Activated CD4-positive, alpha-beta T cell treated with anti-CD3 and anti-CD28 coated beads for 36 hours (primary cell): ENCODE results near the gene FBXO9. TPM values are rescaled to one million over a fixed set of nuclear protein-coding genes. Genes with fewer than 3 reads are reported as not detected.

Experiments
- ATAC-seq: fragments of 200-7000 bp; cut with Tn5 transposase; one replicate; pipeline ENCODE4 v1.10.0; 2021; ENCODE audit warnings: mild to moderate bottlenecking, moderate library complexity
- CTCF ChIA-PET: fragments of 350-600 bp; sonication (Branson Sonifier 250); formaldehyde crosslinking; loops from one replicate; lab custom pipeline; 2021; ENCODE audit warnings: antibody characterized with exemption; lab: Charles Lee
- POLR2A ChIA-PET: fragments of 350-600 bp; sonication (Branson Sonifier 250); formaldehyde crosslinking; loops from one replicate; lab custom pipeline; 2021; ENCODE audit warnings: antibody characterized with exemption, inconsistent platforms; lab: Charles Lee
- DNase-seq: peaks from one replicate; pipeline ENCODE4 v3.0.0-alpha.2; 2020
- H3K27ac Mint-ChIP-seq: one replicate; pipeline ENCODE4 v1.8.0; 2021; ENCODE audit warnings: mixed read lengths
- H3K27me3 Mint-ChIP-seq: one replicate; pipeline ENCODE4 v1.8.0; 2021; ENCODE audit warnings: mixed read lengths
- H3K36me3 Mint-ChIP-seq: one replicate; pipeline ENCODE4 v1.8.0; 2021; ENCODE audit warnings: low read depth, mixed read lengths
- H3K4me1 Mint-ChIP-seq: one replicate; pipeline ENCODE4 v1.8.0; 2021; ENCODE audit warnings: mixed read lengths
- H3K4me3 Mint-ChIP-seq: one replicate; pipeline ENCODE4 v1.8.0; 2021; ENCODE audit warnings: mild to moderate bottlenecking, moderate library complexity, mixed read lengths
- H3K9me3 Mint-ChIP-seq: one replicate; pipeline ENCODE4 v1.8.0; 2021; ENCODE audit warnings: low read depth, mixed read lengths
- intact Hi-C, 2 experiments: fragments of 100-400 bp; cut with DNase I in 1 of 2; cut with micrococcal nuclease in 1 of 2; formaldehyde crosslinking; loops; one replicate each; pipeline versions ENCODE4 v1.14.2 to v1.15.1; 2022 to 2024; cut with DNase I, micrococcal nuclease
- total RNA-seq, 2 experiments: library from RNA; stranded (reverse); gene quantifications; one replicate each; pipeline ENCODE4 v1.2.3, GENCODE V29; 2021

Gene FBXO9
- total RNA-seq, 2 experiments from 2014 or later: 51.2 to 58.7 TPM

- H3K27ac Mint-ChIP-seq: no peak overlapping the region
- ATAC-seq (no peak), DNase-seq (no peak)
- H3K9me3 Mint-ChIP-seq: no peaks in the 10 kb centered on the region
- no peak overlapping the region for H3K4me3 Mint-ChIP-seq
- H3K36me3 Mint-ChIP-seq: no peaks in the 10 kb centered on the region
- H3K4me1 Mint-ChIP-seq: peaks cover under 1% of the 10 kb centered on the region
- ChIA-PET CTCF (interaction anchor here (0.8 to 1.0 kb wide), 2 partner anchors 16 to 535 kb away, joined by 3 read pairs; no protein-coding TSS in a partner anchor), POLR2A (no interaction called here)
- no peaks in the 10 kb centered on the region for H3K27me3 Mint-ChIP-seq
- intact Hi-C loops: no loop called here
These were observed 74.7 kb downstream of the FBXO9 start for GRCh38 chr6:53139841-53140413.

DNA sequence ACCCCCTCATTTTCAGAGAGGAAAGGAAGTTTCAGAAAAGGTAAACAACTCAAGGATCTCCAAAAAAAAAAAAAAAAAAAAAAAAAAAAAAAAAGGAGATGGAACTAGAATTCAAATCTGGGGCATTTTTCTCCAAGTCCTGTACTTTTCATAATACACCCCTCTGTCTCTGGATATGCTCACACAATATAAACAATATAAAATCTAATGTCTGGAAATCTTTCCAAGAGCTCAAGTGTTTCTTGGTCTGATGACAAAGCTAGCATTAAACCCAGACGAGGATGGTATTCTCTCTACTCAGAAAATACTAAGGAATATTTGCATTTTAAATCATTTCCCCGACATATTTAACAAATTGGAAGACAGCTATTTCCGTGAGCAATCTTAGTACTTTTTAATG is 77.6 kb downstream of the FBXO9 start:
- ChIA-PET CTCF (no interaction called here), POLR2A (no interaction called here)
- no peak overlapping the region for H3K4me3 Mint-ChIP-seq
- ATAC-seq (no peak), DNase-seq (no peak)
- H3K27ac Mint-ChIP-seq: no peak overlapping the region
- no peaks in the 10 kb centered on the region for H3K9me3 Mint-ChIP-seq
- H3K4me1 Mint-ChIP-seq: no peaks in the 10 kb centered on the region
- intact Hi-C loops: no loop called here
- no peaks in the 10 kb centered on the region for H3K27me3 Mint-ChIP-seq
- no peaks in the 10 kb centered on the region for H3K36me3 Mint-ChIP-seq

DNA sequence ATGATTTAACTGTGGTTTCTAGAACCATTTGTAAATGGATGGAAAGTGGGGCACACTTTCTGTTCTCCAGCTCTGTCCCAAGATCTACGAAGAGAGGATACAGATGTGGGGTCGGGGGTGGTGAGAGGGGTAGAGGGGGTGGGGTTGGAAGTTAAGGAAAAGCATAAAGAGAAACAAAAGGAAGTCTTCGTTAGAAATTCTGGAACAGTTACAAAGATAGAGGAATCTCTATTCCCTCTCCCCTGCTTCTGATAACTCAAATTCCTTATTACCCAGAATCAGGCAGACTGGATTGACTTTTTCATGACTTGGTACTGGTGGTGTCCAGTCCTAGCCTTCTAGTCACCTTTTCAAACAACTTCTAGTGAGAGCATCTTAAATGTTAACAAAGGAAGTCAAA is 78.5 kb downstream of the FBXO9 start:
- ATAC-seq: no peak
- Mint-ChIP-seq H3K4me3 (no peak overlapping the region), H3K4me1 (no peaks in the 10 kb centered on the region), H3K9me3 (no peaks in the 10 kb centered on the region), H3K27me3 (no peaks in the 10 kb centered on the region), H3K36me3 (no peaks in the 10 kb centered on the region), H3K27ac (no peak overlapping the region)
- intact Hi-C loops: no loop called here
- ChIA-PET CTCF (interaction anchor here (0.6 kb wide), 1 partner anchor 26 kb away, joined by 3 read pairs; no protein-coding TSS in a partner anchor), POLR2A (no interaction called here)
- no peak for DNase-seq

- POLR2A ChIA-PET: no interaction called here
- no peak overlapping the region for H3K4me3 Mint-ChIP-seq
- no peak for ATAC-seq
These were observed 79.6 kb downstream of the FBXO9 start for GRCh38 chr6:53144802-53145201.

DNA sequence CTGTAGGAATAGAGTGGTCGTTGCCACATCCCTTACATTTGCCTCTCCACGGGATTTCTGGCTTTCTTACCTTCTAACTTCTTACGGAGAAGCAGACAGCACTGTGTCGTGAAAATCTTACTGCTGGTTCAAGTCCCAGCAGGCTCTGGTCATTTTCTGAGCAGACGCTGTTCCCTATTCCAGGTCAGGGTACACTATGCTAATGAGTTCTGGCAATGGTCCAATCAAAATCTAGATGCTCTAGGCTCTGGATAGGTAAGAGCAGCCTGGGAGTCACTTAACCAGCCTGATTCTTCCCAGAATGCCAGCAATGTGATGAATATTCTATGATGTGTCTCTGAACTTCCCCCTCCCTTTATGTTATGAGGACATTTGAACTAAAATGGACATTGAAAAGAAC is 83.5 kb downstream of the FBXO9 start, which contains the start of gene GCM1:
Gene GCM1, minus strand, starts transcription at position 158 of the 400 bp plus-strand sequence. CDS start 3,209 bp downstream, outside the sequence.
- Mint-ChIP-seq H3K9me3 (no peaks in the 10 kb centered on the region), H3K4me1 (no peaks in the 10 kb centered on the region), H3K36me3 (no peaks in the 10 kb centered on the region), H3K4me3 (no peak within 1 kb of the TSS), H3K27ac (no peak within 1 kb of the TSS), H3K27me3 (peaks cover 3% of the 10 kb centered on the region)
- intact Hi-C loops: no loop called here
- ChIA-PET CTCF (no interaction called here), POLR2A (no interaction called here)
- ATAC-seq: no peak
- no peak for DNase-seq

More at GRCh38 chr6:53144802-53145201, 79.6 kb downstream of the FBXO9 start:
- no peak for DNase-seq
- Mint-ChIP-seq H3K9me3 (no peaks in the 10 kb centered on the region), H3K4me1 (no peaks in the 10 kb centered on the region), H3K27me3 (no peaks in the 10 kb centered on the region), H3K27ac (no peak overlapping the region), H3K36me3 (no peaks in the 10 kb centered on the region)
- CTCF ChIA-PET: interaction anchor here (0.8 kb wide), 1 partner anchor 139 kb away, joined by 3 read pairs; no protein-coding TSS in a partner anchor
- intact Hi-C loops: no loop called here

Other genes starting within 250 kb of the FBXO9 start
- not detected for gene GSTA5, start 224.6 kb upstream of the FBXO9 start, total RNA-seq
- not detected for gene GSTA3, start 155.7 kb upstream of the FBXO9 start, total RNA-seq
- 10 to 100 TPM; 23.5 to 28.9 TPM for gene GSTA4, start 70.1 kb upstream of the FBXO9 start, total RNA-seq
- 1 to 10 TPM; 7.5 to 8.2 TPM for gene CILK1, start 3.6 kb upstream of the FBXO9 start, total RNA-seq
- under 1 TPM in 1 of 2 experiments, not detected in 1; 0.07 TPM for gene GCM1, start 83.4 kb downstream of the FBXO9 start, total RNA-seq